OCI-LY7 (cell line): ENCODE measurements around the gene QKI. TPM values are rescaled to one million over a fixed set of nuclear protein-coding genes. Genes with fewer than 3 reads are reported as not detected.

Source experiments
- BruUV-seq: library from RNA; stranded (reverse); fragments of 400-500 nt; replicated peaks from 2 replicates; lab custom pipeline; 2021; lab: Mats Ljungman, UMichigan
- CTCF ChIA-PET: fragments of 300-600 bp; sonication (Branson Sonifier 250); formaldehyde crosslinking; loops from one replicate; lab custom pipeline; 2022; ENCODE audit warnings: antibody characterized with exemption; ENCODE audit not compliant: unreplicated experiment; lab: Charles Lee
- POLR2A ChIA-PET: fragments of 300-600 bp; sonication (Branson Sonifier 250); formaldehyde crosslinking; loops from one replicate; lab custom pipeline; 2022; ENCODE audit warnings: antibody characterized with exemption; lab: Charles Lee
- DNase-seq: peaks from one replicate; pipeline ENCODE4 v3.0.0-alpha.2; 2015; ENCODE audit warnings: low spot score
- H2AFZ ChIP-seq: fragments of 200-600 bp; sonication (generic), shearing (Covaris generic); 2 replicates; pipeline ENCODE4 v1.6.1; 2014; ENCODE audit warnings: mild to moderate bottlenecking, antibody characterized with exemption, low read length, moderate library complexity
- H3K27ac ChIP-seq: fragments of 200-600 bp; sonication (generic); 2 replicates; pipeline ENCODE4 v1.5.1; 2014; ENCODE audit warnings: mixed run types, low read depth, mild to moderate bottlenecking, moderate library complexity, low read length, inconsistent platforms; ENCODE audit not compliant: poor library complexity, severe bottlenecking
- H3K36me3 ChIP-seq: fragments of 200-600 bp; sonication (generic); 2 replicates; pipeline ENCODE4 v1.6.1; 2014; ENCODE audit warnings: mild to moderate bottlenecking, antibody characterized with exemption, low read length, moderate library complexity, mixed read lengths; ENCODE audit not compliant: insufficient read depth
- H3K4me1 ChIP-seq: fragments of 200-600 bp; sonication (generic); 2 replicates; pipeline ENCODE4 v1.5.1; 2014; ENCODE audit warnings: mild to moderate bottlenecking, low read length; ENCODE audit not compliant: insufficient read depth, poor library complexity, severe bottlenecking
- H3K4me2 ChIP-seq: fragments of 200-600 bp; sonication (generic); 2 replicates; pipeline ENCODE4 v1.6.1; 2014; ENCODE audit warnings: mild to moderate bottlenecking, low read length
- H3K4me3 ChIP-seq: fragments of 200-600 bp; sonication (generic); 2 replicates; pipeline ENCODE4 v1.5.1; 2014; ENCODE audit warnings: mild to moderate bottlenecking, low read depth, low read length; ENCODE audit not compliant: poor library complexity, severe bottlenecking
- H3K79me2 ChIP-seq: fragments of 200-600 bp; sonication (generic); 2 replicates; pipeline ENCODE4 v1.6.1; 2016; ENCODE audit warnings: low read depth, mild to moderate bottlenecking, low read length, moderate library complexity, mixed read lengths; ENCODE audit not compliant: insufficient read depth
- H3K9me2 ChIP-seq: fragments of 200-600 bp; sonication (generic); 2 replicates; pipeline ENCODE4 v1.6.1; 2016; ENCODE audit warnings: mild to moderate bottlenecking, low read length, mixed read lengths; ENCODE audit not compliant: insufficient read depth
- H3K9me3 ChIP-seq: fragments of 200-600 bp; sonication (generic); 2 replicates; pipeline ENCODE4 v1.6.1; 2014; ENCODE audit warnings: mild to moderate bottlenecking, mixed run types, low read length, mixed read lengths
- H4K20me1 ChIP-seq: fragments of 200-600 bp; sonication (generic); 2 replicates; pipeline ENCODE4 v1.6.1; 2014; ENCODE audit warnings: mild to moderate bottlenecking, antibody characterized with exemption, low read length, moderate library complexity, mixed read lengths; ENCODE audit not compliant: insufficient read depth
- CTCF ChIP-seq: fragments of 200-600 bp; sonication (generic); conservative IDR thresholded peaks from 2 replicates; pipeline ENCODE4 v1.5.1; 2014; ENCODE audit warnings: mild to moderate bottlenecking, antibody characterized with exemption, low read length, moderate library complexity, mixed read lengths
- EZH2phosphoT487 ChIP-seq: fragments of 200-600 bp; sonication (generic); IDR thresholded peaks from 2 replicates; pipeline ENCODE4 v1.6.1; 2018; ENCODE audit warnings: low read depth, borderline replicate concordance, mild to moderate bottlenecking, mixed run types, antibody characterized with exemption, low read length, moderate library complexity, mixed read lengths
- intact Hi-C: fragments of 100-400 bp; cut with micrococcal nuclease; formaldehyde crosslinking; loops from one replicate; pipeline ENCODE4 v1.10.0; 2022; ENCODE audit not compliant: unreplicated experiment
- total RNA-seq, 2 experiments: library from RNA; depleted of rRNA in 1 of 2; stranded (reverse); fragments of >200 nt in 1 of 2; shearing (Covaris generic) in 1 of 2; gene quantifications; 2 replicates each; pipeline ENCODE4 v1.2.3, GENCODE V29; 2014 to 2022

Gene QKI
- total RNA-seq, 2 experiments from 2014 or later, result 55.4 to 74.5 TPM

GRCh38 chr6:163585932-163586437 is 171.5 kb downstream of the QKI start:
- no peak for TF ChIP-seq EZH2phosphoT487
- no peaks in the 10 kb centered on the region for H3K9me2 ChIP-seq

GRCh38 chr6:163586888-163587287 is 172.4 kb downstream of the QKI start:
- H2AFZ ChIP-seq, result no peak overlapping the region
- no peaks in the 10 kb centered on the region for H4K20me1 ChIP-seq
- no TSS peak for BruUV-seq
- H3K79me2 ChIP-seq, result no peaks in the 10 kb centered on the region
- H3K4me1 ChIP-seq, result no peaks in the 10 kb centered on the region
- no peaks in the 10 kb centered on the region for H3K9me3 ChIP-seq
- no peaks in the 10 kb centered on the region for H3K9me2 ChIP-seq
- H3K4me3 ChIP-seq, result no peak overlapping the region
- no peaks in the 10 kb centered on the region for H3K36me3 ChIP-seq
- no peak for DNase-seq
- TF ChIP-seq EZH2phosphoT487 (no peak), CTCF (no peak)
- H3K27ac ChIP-seq, result no peak overlapping the region
- ChIA-PET CTCF (no interaction called here), POLR2A (interaction anchor here (0.5 to 0.6 kb wide), 2 partner anchors 176 to 304 kb away, joined by 4 to 5 read pairs; no protein-coding TSS in a partner anchor)
- H3K4me2 ChIP-seq, result no peak overlapping the region
- intact Hi-C loops, result no loop called here

More at GRCh38 chr6:163585932-163586437, 171.5 kb downstream of the QKI start:
- H3K36me3 ChIP-seq, result no peaks in the 10 kb centered on the region
- H2AFZ ChIP-seq, result no peak overlapping the region
- no peak overlapping the region for H3K27ac ChIP-seq
- DNase-seq, result no peak
- intact Hi-C loops, result no loop called here
- H3K4me1 ChIP-seq, result no peaks in the 10 kb centered on the region
- no peak overlapping the region for H3K4me3 ChIP-seq
- no peaks in the 10 kb centered on the region for H3K9me3 ChIP-seq
- BruUV-seq, result no TSS peak
- no peaks in the 10 kb centered on the region for H3K79me2 ChIP-seq
- CTCF ChIA-PET, result no interaction called here
- no peaks in the 10 kb centered on the region for H4K20me1 ChIP-seq
- no peak overlapping the region for H3K4me2 ChIP-seq
- POLR2A ChIA-PET, result no interaction called here

GRCh38 chr6:163588220-163588919 is 173.9 kb downstream of the QKI start:
- ChIA-PET POLR2A (interaction anchor here (0.9 kb wide), 1 partner anchor 30 kb away, joined by 3 read pairs; no protein-coding TSS in a partner anchor), CTCF (no interaction called here)
- Histone ChIP-seq H3K36me3 (no peaks in the 10 kb centered on the region), H3K79me2 (no peaks in the 10 kb centered on the region), H3K4me1 (no peaks in the 10 kb centered on the region), H4K20me1 (no peaks in the 10 kb centered on the region), H3K9me3 (0 out of 2 replicates have a peak, but pooled peaks cover 6% of the 10 kb centered on the region), H3K4me3 (no peak overlapping the region), H3K27ac (no peak overlapping the region), H2AFZ (no peak overlapping the region), H3K4me2 (no peak overlapping the region), H3K9me2 (no peaks in the 10 kb centered on the region)
- BruUV-seq, result no TSS peak
- DNase-seq, result no peak
- TF ChIP-seq EZH2phosphoT487, result no peak
- TF ChIP-seq CTCF, result no peak
- intact Hi-C loops, result no loop called here
